Testis (tissue), 3 donors: ENCODE measurements around the gene C1orf21. TPM values are rescaled to one million over a fixed set of nuclear protein-coding genes. Genes with fewer than 3 reads are reported as not detected.

Source experiments
- DNase-seq: peaks from one replicate; pipeline ENCODE4 v3.0.0-alpha.2; 2019
- H3K27ac ChIP-seq, 2 donors: fragments of 200-600 bp; sonication (generic); one replicate each; pipeline ENCODE4 v1.5.1; 2019
- H3K27me3 ChIP-seq: fragments of 200-600 bp; sonication (generic); one replicate; pipeline ENCODE4 v1.5.1; 2019
- H3K36me3 ChIP-seq: fragments of 200-600 bp; sonication (generic); one replicate; pipeline ENCODE4 v1.5.1; 2017; ENCODE audit warnings: low read depth; ENCODE audit errors: missing control alignments
- H3K4me1 ChIP-seq: fragments of 200-600 bp; sonication (generic); one replicate; pipeline ENCODE4 v1.5.1; 2019
- H3K4me3 ChIP-seq, 2 donors: fragments of 200-600 bp; sonication (generic); one replicate each; pipeline ENCODE4 v1.5.1; 2017 to 2019
- H3K9me3 ChIP-seq: fragments of 200-600 bp; sonication (generic); one replicate; pipeline ENCODE4 v1.5.1; 2017
- CTCF ChIP-seq, 3 experiments: fragments of 450-650 bp in 2 of 3; fragments of 200-600 bp in 1 of 3; sonication (generic) in 1 of 3; IDR thresholded peaks; one replicate each; pipeline ENCODE4 v1.5.1; 2016 to 2019; ENCODE audit warnings: antibody characterized with exemption in 3 of 3, mild to moderate bottlenecking in 2 of 3, moderate library complexity in 1 of 3
- POLR2A ChIP-seq: fragments of 450-650 bp; IDR thresholded peaks from one replicate; pipeline ENCODE4 v1.6.1; 2017; ENCODE audit warnings: antibody characterized with exemption, mild to moderate bottlenecking, moderate library complexity
- WGBS, 2 donors: methylation state at CpG; one replicate each; pipeline ENCODE4 v1.1.5; 2018; 5-methylcytosine and 5-hydroxymethylcytosine counted together
- intact Hi-C: fragments of 100-400 bp; cut with DNase I; formaldehyde crosslinking; loops from one replicate; pipeline ENCODE4 v1.15.1; 2023; ENCODE audit warnings: low total_unique reads
- polyA plus RNA-seq: library from polyadenylated mRNA; stranded (reverse); fragments of 350-450 nt; fragmentation: Illumina TruSeq; extraction: RNeasy Lipid Tissue Mini Kit (QIAGEN cat#74804); gene quantifications from one replicate; pipeline ENCODE4 v1.2.3, GENCODE V29; 2014; ENCODE audit warnings: low read depth, low replicate concordance; ENCODE audit not compliant: insufficient read depth
- total RNA-seq, 2 donors: library from RNA; depleted of rRNA; stranded (reverse); fragments of >200 nt; gene quantifications; one replicate each; pipeline ENCODE4 v1.2.3, GENCODE V29; 2016

C1orf21 gene
- total and polyA plus RNA-seq, 3 donors from 2014 or later: 13.9 to 17.2 (median 16.0) TPM

GRCh38 chr1:184392779-184393522, 6.1 kb downstream of the C1orf21 start:
- intact Hi-C loops: no loop called here
- no peak overlapping the region for H3K27ac ChIP-seq

GRCh38 chr1:184393962-184394361, 7.1 kb downstream of the C1orf21 start:
- no peak overlapping the region for H3K27ac ChIP-seq
- no peaks in the 10 kb centered on the region for H3K36me3 ChIP-seq

More at GRCh38 chr1:184392779-184393522, 6.1 kb downstream of the C1orf21 start:
- TF ChIP-seq POLR2A (no peak), CTCF (IDR thresholded peaks at IDR 0.05) (no peak)
- no peaks in the 10 kb centered on the region for H3K9me3 ChIP-seq
- H3K4me1 ChIP-seq: peaks cover 12% of the 10 kb centered on the region
- WGBS, 2 donors: 88 to 94% methylated on average over 5 of the region's 5 CpGs
- no peaks in the 10 kb centered on the region for H3K36me3 ChIP-seq
- no peak overlapping the region for H3K4me3 ChIP-seq
- no peak for DNase-seq
- no peaks in the 10 kb centered on the region for H3K27me3 ChIP-seq

GRCh38 chr1:184395370-184395769, 8.5 kb downstream of the C1orf21 start:
- Histone ChIP-seq H3K27ac (no peak overlapping the region), H3K4me1 (no peaks in the 10 kb centered on the region), H3K4me3 (no peak overlapping the region), H3K36me3 (no peaks in the 10 kb centered on the region), H3K27me3 (no peaks in the 10 kb centered on the region), H3K9me3 (no peaks in the 10 kb centered on the region)
- no peak for DNase-seq
- intact Hi-C loops: no loop called here
- TF ChIP-seq CTCF (IDR thresholded peaks at IDR 0.05): no peak
- WGBS, 2 donors: 85 to 88% methylated on average over 2 of the region's 2 CpGs

More at GRCh38 chr1:184393962-184394361, 7.1 kb downstream of the C1orf21 start:
- no peak overlapping the region for H3K4me3 ChIP-seq
- H3K9me3 ChIP-seq: no peaks in the 10 kb centered on the region
- no peak for DNase-seq
- no peaks in the 10 kb centered on the region for H3K27me3 ChIP-seq
- H3K4me1 ChIP-seq: peaks cover 5% of the 10 kb centered on the region
- TF ChIP-seq CTCF (IDR thresholded peaks at IDR 0.05): no peak
- TF ChIP-seq POLR2A: no peak
- intact Hi-C loops: no loop called here

GRCh38 chr1:184395937-184396480, 9.2 kb downstream of the C1orf21 start:
- no peak overlapping the region for H3K27ac ChIP-seq
- no peaks in the 10 kb centered on the region for H3K36me3 ChIP-seq
- WGBS, 2 donors: 88 to 95% methylated on average over 2 of the region's 2 CpGs
- H3K4me1 ChIP-seq: no peaks in the 10 kb centered on the region
- no peak for TF ChIP-seq CTCF (IDR thresholded peaks at IDR 0.05)
- no peak for TF ChIP-seq POLR2A
- no peak for DNase-seq
- H3K9me3 ChIP-seq: no peaks in the 10 kb centered on the region
- H3K27me3 ChIP-seq: no peaks in the 10 kb centered on the region
- intact Hi-C loops: no loop called here
- H3K4me3 ChIP-seq: no peak overlapping the region
